Measurements from ENCODE around the gene AJAP1. TPM values are rescaled to one million over a fixed set of nuclear protein-coding genes. Genes with fewer than 3 reads are reported as not detected.

Gene AJAP1
- polyA plus RNA-seq, 1 donor from 2014 or later = 7.9 TPM

DNA sequence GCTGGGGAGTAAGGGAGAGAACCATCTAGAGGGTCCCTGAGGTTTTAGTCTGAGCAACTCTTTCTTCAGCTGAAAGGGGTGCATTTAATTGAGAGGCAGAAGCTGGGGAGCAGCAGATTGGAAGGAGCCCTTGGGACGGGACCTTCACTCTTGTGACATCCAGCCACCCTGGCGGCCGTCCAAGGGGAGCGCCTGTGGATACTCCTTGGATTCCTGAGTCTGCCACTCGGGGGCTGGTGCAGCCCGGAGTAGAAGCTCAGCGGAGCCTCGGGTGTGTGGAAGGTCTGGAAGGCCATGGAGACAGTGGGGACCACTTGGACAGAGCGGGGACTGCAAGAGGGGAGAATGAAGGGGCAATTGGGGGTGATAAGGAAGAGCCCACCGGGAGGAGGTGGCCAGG lies 68.7 kb downstream of the AJAP1 start:
- Histone ChIP-seq H2AFZ (ENCODE audit: low read depth, low read length) (no peak overlapping the region), H3K4me3 (ENCODE audit: low read length) (no peak overlapping the region), H3K9me2 (ENCODE audit: insufficient read depth, low read length) (no peaks in the 10 kb centered on the region), H3K9me3 (ENCODE audit: low read length) (no peaks in the 10 kb centered on the region), H3F3A (ENCODE audit: insufficient read depth, low read length, poor library complexity, severe bottlenecking) (no peaks in the 10 kb centered on the region), H3K36me3 (ENCODE audit: insufficient read depth, low read length) (no peaks in the 10 kb centered on the region), H3K27me3 (ENCODE audit: insufficient read depth, low read depth, low read length) (no peaks in the 10 kb centered on the region), H4K20me1 (ENCODE audit: insufficient read depth) (no peaks in the 10 kb centered on the region), H3K4me2 (ENCODE audit: low read length) (no peak overlapping the region), H3K27ac (ENCODE audit: low read length) (no peak overlapping the region), H3K79me2 (replicated peaks; ENCODE audit: insufficient read depth, low read length) (no peaks in the 10 kb centered on the region), H3K9ac (ENCODE audit: low read length) (no peak overlapping the region)
- no peak for TF ChIP-seq TAF1 (IDR thresholded peaks at IDR 0.05; ENCODE audit: low read depth)
- TF ChIP-seq EZH2 (IDR thresholded peaks at IDR 0.05; ENCODE audit: borderline replicate concordance, insufficient read depth, low read length, poor library complexity, severe bottlenecking) = no peak
- TF ChIP-seq, protein P1, sequence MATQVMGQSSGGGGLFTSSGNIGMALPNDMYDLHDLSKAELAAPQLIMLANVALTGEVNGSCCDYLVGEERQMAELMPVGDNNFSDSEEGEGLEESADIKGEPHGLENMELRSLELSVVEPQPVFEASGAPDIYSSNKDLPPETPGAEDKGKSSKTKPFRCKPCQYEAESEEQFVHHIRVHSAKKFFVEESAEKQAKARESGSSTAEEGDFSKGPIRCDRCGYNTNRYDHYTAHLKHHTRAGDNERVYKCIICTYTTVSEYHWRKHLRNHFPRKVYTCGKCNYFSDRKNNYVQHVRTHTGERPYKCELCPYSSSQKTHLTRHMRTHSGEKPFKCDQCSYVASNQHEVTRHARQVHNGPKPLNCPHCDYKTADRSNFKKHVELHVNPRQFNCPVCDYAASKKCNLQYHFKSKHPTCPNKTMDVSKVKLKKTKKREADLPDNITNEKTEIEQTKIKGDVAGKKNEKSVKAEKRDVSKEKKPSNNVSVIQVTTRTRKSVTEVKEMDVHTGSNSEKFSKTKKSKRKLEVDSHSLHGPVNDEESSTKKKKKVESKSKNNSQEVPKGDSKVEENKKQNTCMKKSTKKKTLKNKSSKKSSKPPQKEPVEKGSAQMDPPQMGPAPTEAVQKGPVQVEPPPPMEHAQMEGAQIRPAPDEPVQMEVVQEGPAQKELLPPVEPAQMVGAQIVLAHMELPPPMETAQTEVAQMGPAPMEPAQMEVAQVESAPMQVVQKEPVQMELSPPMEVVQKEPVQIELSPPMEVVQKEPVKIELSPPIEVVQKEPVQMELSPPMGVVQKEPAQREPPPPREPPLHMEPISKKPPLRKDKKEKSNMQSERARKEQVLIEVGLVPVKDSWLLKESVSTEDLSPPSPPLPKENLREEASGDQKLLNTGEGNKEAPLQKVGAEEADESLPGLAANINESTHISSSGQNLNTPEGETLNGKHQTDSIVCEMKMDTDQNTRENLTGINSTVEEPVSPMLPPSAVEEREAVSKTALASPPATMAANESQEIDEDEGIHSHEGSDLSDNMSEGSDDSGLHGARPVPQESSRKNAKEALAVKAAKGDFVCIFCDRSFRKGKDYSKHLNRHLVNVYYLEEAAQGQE (IDR thresholded peaks at IDR 0.05; ENCODE audit: borderline replicate concordance) = no peak
- TF ChIP-seq EP300 (conservative IDR thresholded peaks at IDR 0.05; ENCODE audit: poor library complexity, severe bottlenecking) = no peak
- no peak for TF ChIP-seq MXI1 (conservative IDR thresholded peaks at IDR 0.05; ENCODE audit: poor library complexity, severe bottlenecking)
- TF ChIP-seq, protein P2, sequence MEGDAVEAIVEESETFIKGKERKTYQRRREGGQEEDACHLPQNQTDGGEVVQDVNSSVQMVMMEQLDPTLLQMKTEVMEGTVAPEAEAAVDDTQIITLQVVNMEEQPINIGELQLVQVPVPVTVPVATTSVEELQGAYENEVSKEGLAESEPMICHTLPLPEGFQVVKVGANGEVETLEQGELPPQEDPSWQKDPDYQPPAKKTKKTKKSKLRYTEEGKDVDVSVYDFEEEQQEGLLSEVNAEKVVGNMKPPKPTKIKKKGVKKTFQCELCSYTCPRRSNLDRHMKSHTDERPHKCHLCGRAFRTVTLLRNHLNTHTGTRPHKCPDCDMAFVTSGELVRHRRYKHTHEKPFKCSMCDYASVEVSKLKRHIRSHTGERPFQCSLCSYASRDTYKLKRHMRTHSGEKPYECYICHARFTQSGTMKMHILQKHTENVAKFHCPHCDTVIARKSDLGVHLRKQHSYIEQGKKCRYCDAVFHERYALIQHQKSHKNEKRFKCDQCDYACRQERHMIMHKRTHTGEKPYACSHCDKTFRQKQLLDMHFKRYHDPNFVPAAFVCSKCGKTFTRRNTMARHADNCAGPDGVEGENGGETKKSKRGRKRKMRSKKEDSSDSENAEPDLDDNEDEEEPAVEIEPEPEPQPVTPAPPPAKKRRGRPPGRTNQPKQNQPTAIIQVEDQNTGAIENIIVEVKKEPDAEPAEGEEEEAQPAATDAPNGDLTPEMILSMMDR (IDR thresholded peaks at IDR 0.05; ENCODE audit: poor library complexity, severe bottlenecking) = no peak
- no peak for TF ChIP-seq SMC3 (conservative IDR thresholded peaks at IDR 0.05; ENCODE audit: poor library complexity)
- no peak for TF ChIP-seq RAD21 (conservative IDR thresholded peaks at IDR 0.05)
- TF ChIP-seq POLR2AphosphoS5 (IDR thresholded peaks at IDR 0.05) = no peak

DNA sequence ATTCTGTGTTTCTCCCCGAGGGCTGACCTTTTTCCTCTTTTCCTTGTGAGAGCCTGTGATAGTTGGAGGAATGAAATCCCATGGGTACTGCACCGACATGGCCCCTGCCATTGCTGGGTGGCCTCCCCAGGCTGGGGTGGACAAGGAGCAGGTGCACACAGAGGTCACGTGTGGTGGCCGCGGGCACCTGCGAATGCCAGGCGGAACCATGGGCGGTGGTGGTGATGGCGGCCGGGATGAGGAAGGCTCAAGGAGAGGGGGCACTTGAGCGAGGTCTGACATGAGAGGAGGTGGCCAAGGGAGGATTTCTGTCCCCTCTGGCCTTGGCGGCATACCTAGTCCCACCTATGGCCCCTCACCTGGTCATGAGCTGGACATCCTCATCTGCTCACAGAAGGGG lies 69.6 kb downstream of the AJAP1 start:
- no peaks in the 10 kb centered on the region for H3K9me2 ChIP-seq (ENCODE audit: insufficient read depth, low read length)

More for the DNA sequence above, 69.6 kb downstream of the AJAP1 start:
- H3K4me3 ChIP-seq (ENCODE audit: low read length) = no peak overlapping the region
- H4K20me1 ChIP-seq (ENCODE audit: insufficient read depth) = no peaks in the 10 kb centered on the region
- no peak overlapping the region for H3K27ac ChIP-seq (ENCODE audit: low read length)
- no peak for TF ChIP-seq TAF1 (IDR thresholded peaks at IDR 0.05; ENCODE audit: low read depth)
- TF ChIP-seq, protein P2 (IDR thresholded peaks at IDR 0.05; ENCODE audit: poor library complexity, severe bottlenecking) = no peak
- no peak overlapping the region for H3K9ac ChIP-seq (ENCODE audit: low read length)
- H2AFZ ChIP-seq (ENCODE audit: low read depth, low read length) = no peak overlapping the region
- no peaks in the 10 kb centered on the region for H3K27me3 ChIP-seq (ENCODE audit: insufficient read depth, low read depth, low read length)
- H3K4me2 ChIP-seq (ENCODE audit: low read length) = no peak overlapping the region
- no peaks in the 10 kb centered on the region for H3K9me3 ChIP-seq (ENCODE audit: low read length)
- no peaks in the 10 kb centered on the region for H3F3A ChIP-seq (ENCODE audit: insufficient read depth, low read length, poor library complexity, severe bottlenecking)
- no peaks in the 10 kb centered on the region for H3K36me3 ChIP-seq (ENCODE audit: insufficient read depth, low read length)
- H3K79me2 ChIP-seq (replicated peaks; ENCODE audit: insufficient read depth, low read length) = no peaks in the 10 kb centered on the region

Measured in neural cell (in vitro differentiated cells).